ENCODE results near the gene SLC7A7. TPM values are rescaled to one million over a fixed set of nuclear protein-coding genes. Genes with fewer than 3 reads are reported as not detected.
A peak's percentile ranks its signal among the peaks of the same experiment; 100 is the strongest.

Gene SLC7A7
- total and polyA plus RNA-seq, 2 of the 13 experiments (the other 11 are each of a cell fraction or from before 2014, with no cell fraction given), result 0.13 to 0.63 TPM

DNA sequence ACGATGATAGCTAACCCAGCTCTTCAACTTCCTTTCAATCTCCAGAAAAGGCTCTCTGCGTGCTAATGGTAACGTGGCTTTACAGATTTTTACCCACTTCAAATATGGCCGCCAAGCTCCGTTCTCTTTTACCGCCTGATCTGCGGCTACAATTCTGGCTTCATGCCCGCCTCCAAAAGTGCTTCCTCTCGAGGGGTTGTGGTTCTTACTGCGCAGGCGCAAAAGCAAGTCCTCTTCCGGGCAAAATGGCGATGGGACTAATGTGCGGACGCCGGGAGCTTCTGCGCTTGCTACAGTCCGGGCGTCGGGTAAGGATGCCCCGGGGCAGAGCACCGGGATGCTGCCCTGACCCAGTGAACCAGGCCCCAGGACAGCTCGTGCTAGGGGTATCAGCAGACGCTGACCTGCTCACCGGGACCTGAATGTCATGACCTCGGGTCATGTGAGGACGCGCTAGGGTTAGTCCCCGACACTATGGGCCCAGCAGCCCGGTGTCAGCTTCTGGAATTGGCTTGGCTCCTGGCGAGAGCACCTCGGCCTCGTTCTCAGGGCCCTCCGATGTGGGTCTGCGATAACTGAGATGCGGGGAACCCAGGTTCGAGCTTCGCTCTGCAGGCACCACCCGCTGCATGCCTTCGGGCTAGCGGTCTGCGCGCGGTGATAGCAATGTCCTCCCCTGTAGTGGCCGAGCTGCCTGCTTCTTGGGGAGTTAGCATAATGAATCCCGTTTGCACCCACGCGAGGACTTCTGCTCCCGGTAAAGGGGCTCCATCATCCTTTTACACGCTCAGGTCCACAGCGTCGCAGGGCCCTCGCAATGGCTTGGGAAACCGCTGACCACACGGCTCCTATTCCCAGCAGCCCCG is 48.5 kb downstream of the SLC7A7 start, which contains the start of gene OXA1L (continued):
- TF ChIP-seq, protein P1, sequence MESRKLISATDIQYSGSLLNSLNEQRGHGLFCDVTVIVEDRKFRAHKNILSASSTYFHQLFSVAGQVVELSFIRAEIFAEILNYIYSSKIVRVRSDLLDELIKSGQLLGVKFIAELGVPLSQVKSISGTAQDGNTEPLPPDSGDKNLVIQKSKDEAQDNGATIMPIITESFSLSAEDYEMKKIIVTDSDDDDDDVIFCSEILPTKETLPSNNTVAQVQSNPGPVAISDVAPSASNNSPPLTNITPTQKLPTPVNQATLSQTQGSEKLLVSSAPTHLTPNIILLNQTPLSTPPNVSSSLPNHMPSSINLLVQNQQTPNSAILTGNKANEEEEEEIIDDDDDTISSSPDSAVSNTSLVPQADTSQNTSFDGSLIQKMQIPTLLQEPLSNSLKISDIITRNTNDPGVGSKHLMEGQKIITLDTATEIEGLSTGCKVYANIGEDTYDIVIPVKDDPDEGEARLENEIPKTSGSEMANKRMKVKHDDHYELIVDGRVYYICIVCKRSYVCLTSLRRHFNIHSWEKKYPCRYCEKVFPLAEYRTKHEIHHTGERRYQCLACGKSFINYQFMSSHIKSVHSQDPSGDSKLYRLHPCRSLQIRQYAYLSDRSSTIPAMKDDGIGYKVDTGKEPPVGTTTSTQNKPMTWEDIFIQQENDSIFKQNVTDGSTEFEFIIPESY (CRISPR knock-in tag; IDR thresholded peaks at IDR 0.05), result peak; percentile 24
- peak; percentile 87 for TF ChIP-seq STAT5B (CRISPR knock-in tag; IDR thresholded peaks at IDR 0.05)
- peak; percentile 1; the same call in 1 of the 2 replicates for TF ChIP-seq KDM6A (CRISPR knock-in tag; IDR thresholded peaks at IDR 0.05; ENCODE audit: low read depth)
- TF ChIP-seq HHEX (CRISPR knock-in tag; IDR thresholded peaks at IDR 0.05), result no peak
- TF ChIP-seq SKI (IDR thresholded peaks at IDR 0.05; ENCODE audit: partially characterized antibody), result peak; percentile 15
- TF ChIP-seq, protein P2, sequence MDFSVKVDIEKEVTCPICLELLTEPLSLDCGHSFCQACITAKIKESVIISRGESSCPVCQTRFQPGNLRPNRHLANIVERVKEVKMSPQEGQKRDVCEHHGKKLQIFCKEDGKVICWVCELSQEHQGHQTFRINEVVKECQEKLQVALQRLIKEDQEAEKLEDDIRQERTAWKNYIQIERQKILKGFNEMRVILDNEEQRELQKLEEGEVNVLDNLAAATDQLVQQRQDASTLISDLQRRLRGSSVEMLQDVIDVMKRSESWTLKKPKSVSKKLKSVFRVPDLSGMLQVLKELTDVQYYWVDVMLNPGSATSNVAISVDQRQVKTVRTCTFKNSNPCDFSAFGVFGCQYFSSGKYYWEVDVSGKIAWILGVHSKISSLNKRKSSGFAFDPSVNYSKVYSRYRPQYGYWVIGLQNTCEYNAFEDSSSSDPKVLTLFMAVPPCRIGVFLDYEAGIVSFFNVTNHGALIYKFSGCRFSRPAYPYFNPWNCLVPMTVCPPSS (IDR thresholded peaks at IDR 0.05), result no peak
- TF ChIP-seq, protein P3, sequence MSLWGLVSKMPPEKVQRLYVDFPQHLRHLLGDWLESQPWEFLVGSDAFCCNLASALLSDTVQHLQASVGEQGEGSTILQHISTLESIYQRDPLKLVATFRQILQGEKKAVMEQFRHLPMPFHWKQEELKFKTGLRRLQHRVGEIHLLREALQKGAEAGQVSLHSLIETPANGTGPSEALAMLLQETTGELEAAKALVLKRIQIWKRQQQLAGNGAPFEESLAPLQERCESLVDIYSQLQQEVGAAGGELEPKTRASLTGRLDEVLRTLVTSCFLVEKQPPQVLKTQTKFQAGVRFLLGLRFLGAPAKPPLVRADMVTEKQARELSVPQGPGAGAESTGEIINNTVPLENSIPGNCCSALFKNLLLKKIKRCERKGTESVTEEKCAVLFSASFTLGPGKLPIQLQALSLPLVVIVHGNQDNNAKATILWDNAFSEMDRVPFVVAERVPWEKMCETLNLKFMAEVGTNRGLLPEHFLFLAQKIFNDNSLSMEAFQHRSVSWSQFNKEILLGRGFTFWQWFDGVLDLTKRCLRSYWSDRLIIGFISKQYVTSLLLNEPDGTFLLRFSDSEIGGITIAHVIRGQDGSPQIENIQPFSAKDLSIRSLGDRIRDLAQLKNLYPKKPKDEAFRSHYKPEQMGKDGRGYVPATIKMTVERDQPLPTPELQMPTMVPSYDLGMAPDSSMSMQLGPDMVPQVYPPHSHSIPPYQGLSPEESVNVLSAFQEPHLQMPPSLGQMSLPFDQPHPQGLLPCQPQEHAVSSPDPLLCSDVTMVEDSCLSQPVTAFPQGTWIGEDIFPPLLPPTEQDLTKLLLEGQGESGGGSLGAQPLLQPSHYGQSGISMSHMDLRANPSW (CRISPR knock-in tag; IDR thresholded peaks at IDR 0.05; ENCODE audit: borderline replicate concordance), result peak; percentile 58
- TF ChIP-seq ZNF317 (CRISPR knock-in tag; IDR thresholded peaks at IDR 0.05), result peak; percentile 95
- TF ChIP-seq, protein P4, sequence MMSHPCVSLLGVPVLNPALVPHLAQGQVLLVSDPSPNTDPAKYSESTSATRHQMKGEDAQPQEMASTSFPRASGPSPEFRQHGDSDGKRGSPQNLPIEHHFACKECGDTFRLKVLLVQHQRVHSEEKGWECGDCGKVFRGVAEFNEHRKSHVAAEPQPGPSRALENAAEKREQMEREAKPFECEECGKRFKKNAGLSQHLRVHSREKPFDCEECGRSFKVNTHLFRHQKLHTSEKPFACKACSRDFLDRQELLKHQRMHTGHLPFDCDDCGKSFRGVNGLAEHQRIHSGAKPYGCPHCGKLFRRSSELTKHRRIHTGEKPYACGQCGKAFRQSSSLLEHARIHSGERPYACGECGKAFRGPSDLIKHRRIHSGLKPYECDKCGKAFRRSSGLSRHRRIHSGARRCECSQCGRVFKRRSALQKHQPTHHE (CRISPR knock-in tag; IDR thresholded peaks at IDR 0.05; ENCODE audit: borderline replicate concordance), result peak; percentile 99
- TF ChIP-seq, protein P5, sequence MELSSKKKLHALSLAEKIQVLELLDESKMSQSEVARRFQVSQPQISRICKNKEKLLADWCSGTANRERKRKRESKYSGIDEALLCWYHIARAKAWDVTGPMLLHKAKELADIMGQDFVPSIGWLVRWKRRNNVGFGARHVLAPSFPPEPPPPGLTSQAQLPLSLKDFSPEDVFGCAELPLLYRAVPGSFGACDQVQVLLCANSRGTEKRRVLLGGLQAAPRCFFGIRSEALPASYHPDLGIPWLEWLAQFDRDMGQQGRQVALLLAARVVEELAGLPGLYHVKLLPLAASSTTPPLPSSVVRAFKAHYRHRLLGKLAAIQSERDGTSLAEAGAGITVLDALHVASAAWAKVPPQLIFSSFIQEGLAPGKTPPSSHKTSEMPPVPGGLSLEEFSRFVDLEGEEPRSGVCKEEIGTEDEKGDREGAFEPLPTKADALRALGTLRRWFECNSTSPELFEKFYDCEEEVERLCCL (CRISPR knock-in tag; IDR thresholded peaks at IDR 0.05; ENCODE audit: borderline replicate concordance), result peak; percentile 98; the same call in 1 of the 2 replicates
- TF ChIP-seq HES4 (CRISPR knock-in tag; IDR thresholded peaks at IDR 0.05; ENCODE audit: borderline replicate concordance), result peak; percentile 90; the same call in 1 of the 2 replicates
- TF ChIP-seq NFKBIZ (CRISPR knock-in tag; IDR thresholded peaks at IDR 0.05), result peak; percentile 90; the same call in 1 of the 2 replicates
- TF ChIP-seq AGO1 (IDR thresholded peaks at IDR 0.05; ENCODE audit: low read depth, low read length, poor library complexity, severe bottlenecking), result peak; percentile 81
- peak; percentile 99 for TF ChIP-seq GTF3A (CRISPR knock-in tag; conservative IDR thresholded peaks at IDR 0.05)
- peak; percentile 98 for TF ChIP-seq KMT2A (CRISPR knock-in tag; IDR thresholded peaks at IDR 0.05)
- no peak for TF ChIP-seq ZFAT (CRISPR knock-in tag; conservative IDR thresholded peaks at IDR 0.05)

Measured in HepG2 (cell line).